GM12878 (cell line): ENCODE results near the gene PLEKHM3. TPM values are rescaled to one million over a fixed set of nuclear protein-coding genes. Genes with fewer than 3 reads are reported as not detected.
A peak's percentile ranks its signal among the peaks of the same experiment; 100 is the strongest.

ENCODE experiments used
- ATAC-seq: fragments of 200-7000 bp; cut with Tn5 transposase; 3 replicates; pipeline ENCODE4 v1.9.1; 2020; ENCODE audit warnings: mild to moderate bottlenecking, moderate library complexity
- BruUV-seq: library from RNA; stranded (reverse); fragments of 400-500 nt; replicated peaks from 2 replicates; lab custom pipeline; 2021; lab: Mats Ljungman, UMichigan
- CTCF ChIA-PET: fragments of 300-600 bp; sonication (Branson Sonifier 250); formaldehyde crosslinking; extraction: SDS; loops from one replicate; lab custom pipeline; 2021; ENCODE audit warnings: inconsistent platforms; lab: Yijun Ruan, JAX
- POLR2A ChIA-PET: fragments of 350-600 bp; formaldehyde crosslinking; extraction: SDS; loops from one replicate; lab custom pipeline; 2021; ENCODE audit warnings: inconsistent platforms; lab: Charles Lee
- RAD21 ChIA-PET: fragments of 300-600 bp; sonication (Branson Sonifier 250); formaldehyde crosslinking; loops from one replicate; lab custom pipeline; 2023; ENCODE audit warnings: antibody characterized with exemption; ENCODE audit not compliant: unreplicated experiment; lab: Charles Lee
- SMC1A ChIA-PET: fragments of 300-600 bp; sonication (Branson Sonifier 250); formaldehyde crosslinking; loops from one replicate; lab custom pipeline; 2023; ENCODE audit not compliant: unreplicated experiment, uncharacterized antibody; lab: Charles Lee
- DNase-seq: peaks from one replicate; pipeline ENCODE4 v3.0.0-alpha.2; 2011; ENCODE audit warnings: low read depth, low spot score
- FAIRE-seq: peaks from 3 replicates; lab custom pipeline; 2011; peaks lifted over from hg19 to GRCh38; lab: Jason Lieb, UNC
- H2AFZ ChIP-seq: 2 replicates; pipeline ENCODE4 v1.6.0; 2011; ENCODE audit warnings: low read depth, low read length, control low read depth; ENCODE audit not compliant: control insufficient read depth
- H3K27ac ChIP-seq: 2 replicates; pipeline ENCODE4 v1.5.1; 2011; ENCODE audit warnings: control low read depth; ENCODE audit not compliant: control insufficient read depth, insufficient read depth
- H3K27me3 ChIP-seq, 2 experiments: replicated peaks in 1 of 2; 2 replicates each; pipeline versions ENCODE4 v1.6.0 to v1.6.1; 2011; ENCODE audit warnings: low read length in 1 of 2; ENCODE audit not compliant: control insufficient read depth in 2 of 2, insufficient read depth in 2 of 2
- H3K36me3 ChIP-seq, 2 experiments: 2 replicates each; pipeline ENCODE4 v1.5.1; 2011; ENCODE audit warnings: low read length in 1 of 2; ENCODE audit not compliant: control insufficient read depth in 2 of 2, insufficient read depth in 2 of 2
- H3K4me1 ChIP-seq: 2 replicates; pipeline ENCODE4 v1.6.1; 2011; ENCODE audit warnings: mild to moderate bottlenecking, low read length, moderate library complexity, mixed read lengths; ENCODE audit not compliant: control insufficient read depth, insufficient read depth
- H3K4me2 ChIP-seq: 2 replicates; pipeline ENCODE4 v1.6.0; 2011; ENCODE audit warnings: control low read depth; ENCODE audit not compliant: control insufficient read depth, insufficient read depth
- H3K4me3 ChIP-seq: fragments of 200-600 bp; sonication (generic); 2 replicates; pipeline ENCODE4 v1.5.1; 2016
- H3K79me2 ChIP-seq: 2 replicates; pipeline ENCODE4 v1.6.0; 2011; ENCODE audit warnings: low read length; ENCODE audit not compliant: control insufficient read depth, insufficient read depth
- H3K9ac ChIP-seq: 2 replicates; pipeline ENCODE4 v1.8.0; 2011; ENCODE audit warnings: low read length, control low read depth, mixed read lengths; ENCODE audit not compliant: control insufficient read depth, insufficient read depth
- H3K9me3 ChIP-seq: replicated peaks from 3 replicates; pipeline ENCODE4 v1.5.1; 2011; ENCODE audit warnings: mild to moderate bottlenecking, low read length; ENCODE audit not compliant: control insufficient read depth, insufficient read depth
- H4K20me1 ChIP-seq: 2 replicates; pipeline ENCODE4 v1.6.0; 2011; ENCODE audit not compliant: control insufficient read depth, insufficient read depth
- JUNB ChIP-seq: IDR thresholded peaks from 2 replicates; pipeline ENCODE4 v1.6.1; 2016; ENCODE audit warnings: antibody characterized with exemption, mild to moderate bottlenecking
- PAX5 ChIP-seq: IDR thresholded peaks from 2 replicates; pipeline ENCODE4 v1.6.1; 2011; ENCODE audit warnings: low read depth, low read length, borderline replicate concordance
- SIX5 ChIP-seq: IDR thresholded peaks from 2 replicates; pipeline ENCODE4 v1.6.1; 2011; ENCODE audit warnings: mild to moderate bottlenecking, low read depth, low read length, moderate library complexity; ENCODE audit not compliant: severe bottlenecking
- WGBS: methylation state at CpG from one replicate; pipeline ENCODE4 v1.1.6; 2016; ENCODE audit warnings: low lambda C conversion rate; ENCODE audit not compliant: insufficient replicate concordance, insufficient coverage; ENCODE audit errors: missing lambda C conversion rate; 5-methylcytosine and 5-hydroxymethylcytosine counted together
- in situ Hi-C: fragments of 300-500 bp; cut with MboI; formaldehyde crosslinking; loops from 9 replicates; pipeline ENCODE4 v1.14.3; 2018; ENCODE audit warnings: mixed read lengths
- intact Hi-C: fragments of 100-400 bp; cut with micrococcal nuclease; formaldehyde crosslinking; loops from one replicate; pipeline ENCODE4 v1.14.2; 2022; ENCODE audit not compliant: unreplicated experiment
- polyA plus RNA-seq, 11 experiments: library from polyadenylated mRNA; depleted of rRNA in 4 of 11; unstranded in 6 of 11; stranded (reverse) in 5 of 11; fragments of >200 nt; fragmentation: Nextera tagmentation in 4 of 11; fragmentation: Illumina TruSeq in 1 of 11; extraction: Ambion mirVana in 4 of 11; extraction: Trizol in 1 of 11; gene quantifications; 1 replicate in 1 of 11; 2 replicates in 10 of 11; pipeline versions ENCODE4 v1.2.1 to v1.2.3, GENCODE V29; 2011 to 2016; ENCODE audit warnings: inconsistent platforms in 2 of 11, missing spikeins in 2 of 11, low read depth in 1 of 11
- total RNA-seq, 4 experiments: library from RNA; depleted of rRNA in 3 of 4; stranded (reverse); fragments of >200 nt in 3 of 4; fragmentation: Illumina TruSeq in 1 of 4; extraction: Trizol in 1 of 4; gene quantifications; 2 replicates each; pipeline versions ENCODE4 v1.2.1 to v1.2.3, GENCODE V29; 2013 to 2021

The PLEKHM3 gene
- total and polyA plus RNA-seq, 10 of the 15 experiments (the other 5 are each of a cell fraction or from before 2014, with no cell fraction given), result 1.4 to 5.6 (median 3.0) TPM

GRCh38 chr2:207885010-207885409 is 140.3 kb downstream of the PLEKHM3 start:
- no TSS peak for BruUV-seq
- SMC1A ChIA-PET, result interaction anchor here (1.0 to 3.4 kb wide), 5 partner anchors 11 to 64 kb away, joined by 3 to 19 read pairs (median 4); no protein-coding TSS in a partner anchor
- H3K27ac ChIP-seq, result no peak overlapping the region
- no peaks in the 10 kb centered on the region; a peak in 1 of 4 replicates for H3K36me3 ChIP-seq
- no peak for TF ChIP-seq SIX5
- CTCF ChIA-PET, result interaction anchor here (1.5 kb wide), 1 partner anchor 9 kb away, joined by 3 read pairs; no protein-coding TSS in a partner anchor
- intact Hi-C loops, result no loop called here
- H3K9me3 ChIP-seq, result no peaks in the 10 kb centered on the region
- RAD21 ChIA-PET, result interaction anchor here (0.6 to 1.2 kb wide), 3 partner anchors 9 to 430 kb away, joined by 3 to 4 read pairs (median 3); no protein-coding TSS in a partner anchor
- H3K79me2 ChIP-seq, result no peaks in the 10 kb centered on the region
- no peak overlapping the region for H3K4me3 ChIP-seq
- DNase-seq, result no peak
- ATAC-seq, result no peak
- 96% methylated on average over 6 of the region's 6 CpGs for WGBS
- no peaks in the 10 kb centered on the region for H4K20me1 ChIP-seq
- no peak overlapping the region for H2AFZ ChIP-seq
- POLR2A ChIA-PET, result interaction anchor here (1.4 kb wide), 1 partner anchor 16 kb away, joined by 3 read pairs; no protein-coding TSS in a partner anchor
- no peaks in the 10 kb centered on the region; the same call in 1 of the 2 replicates for H3K4me1 ChIP-seq
- no peak for FAIRE-seq
- no peak overlapping the region for H3K9ac ChIP-seq
- in situ Hi-C loops, result no loop called here
- no peaks in the 10 kb centered on the region for H3K27me3 ChIP-seq
- H3K4me2 ChIP-seq, result no peak overlapping the region

- TF ChIP-seq JUNB, result no peak
- no peak for TF ChIP-seq PAX5
- POLR2A ChIA-PET, result no interaction called here
These were observed 141.2 kb downstream of the PLEKHM3 start for GRCh38 chr2:207884127-207884526.

More at GRCh38 chr2:207884127-207884526, 141.2 kb downstream of the PLEKHM3 start:
- peak; percentile 42 for ATAC-seq
- Histone ChIP-seq H3K4me3 (no peak overlapping the region), H2AFZ (no peak overlapping the region), H3K9ac (no peak overlapping the region), H3K36me3 (no peaks in the 10 kb centered on the region), H3K27me3 (no peaks in the 10 kb centered on the region), H3K79me2 (no peaks in the 10 kb centered on the region), H3K4me2 (no peak overlapping the region), H3K9me3 (no peaks in the 10 kb centered on the region), H4K20me1 (no peaks in the 10 kb centered on the region), H3K4me1 (no peaks in the 10 kb centered on the region; the same call in 1 of the 2 replicates), H3K27ac (no peak overlapping the region)
- DNase-seq, result no peak
- intact Hi-C loops (no loop called here), in situ Hi-C loops (no loop called here)
- BruUV-seq, result no TSS peak
- 28% methylated on average over 2 of the region's 2 CpGs for WGBS
- CTCF ChIA-PET, result interaction anchor here (1.5 kb wide), 1 partner anchor 9 kb away, joined by 3 read pairs; no protein-coding TSS in a partner anchor
- RAD21 ChIA-PET, result interaction anchor here (0.6 to 1.2 kb wide), 3 partner anchors 9 to 431 kb away, joined by 3 to 4 read pairs (median 3); no protein-coding TSS in a partner anchor
- SMC1A ChIA-PET, result interaction anchor here (1.2 to 3.4 kb wide), 3 partner anchors 10 to 25 kb away, joined by 4 to 19 read pairs (median 7); no protein-coding TSS in a partner anchor
- FAIRE-seq, result no peak
